OCI-LY3 (cell line): ENCODE data around the gene KRT80.

Experiments used
- H2AFZ ChIP-seq: fragments of 200-600, 300-600 bp; shearing (Covaris generic); 2 replicates; pipeline ENCODE4 v1.6.0; 2014; ENCODE audit warnings: antibody characterized with exemption, low read depth, low read length
- H3K27ac ChIP-seq: fragments of 200-600, 300-600 bp; sonication (generic); 2 replicates; pipeline ENCODE4 v1.5.1; 2014; ENCODE audit warnings: mild to moderate bottlenecking, low read length, moderate library complexity, mixed read lengths
- H3K27me3 ChIP-seq: fragments of 200-600, 300-600 bp; sonication (generic); 2 replicates; pipeline ENCODE4 v1.6.1; 2014; ENCODE audit warnings: low read depth, low read length, mixed read lengths
- H3K36me3 ChIP-seq: fragments of 200-600, 300-600 bp; sonication (generic); replicated peaks from 2 replicates; pipeline ENCODE3; 2014; ENCODE audit warnings: low read depth, low read length, mixed read lengths
- H3K4me1 ChIP-seq: fragments of 300-600, 200-600 bp; sonication (generic); 2 replicates; pipeline ENCODE4 v1.6.1; 2014; ENCODE audit warnings: low read length, mixed read lengths
- H3K4me2 ChIP-seq: fragments of 200-600, 300-600 bp; sonication (generic); 2 replicates; pipeline ENCODE4 v1.6.1; 2014; ENCODE audit warnings: low read length, mixed read lengths
- H3K4me3 ChIP-seq: fragments of 300-600, 200-600 bp; sonication (generic); 2 replicates; pipeline ENCODE4 v1.5.1; 2014; ENCODE audit warnings: antibody characterized with exemption, mild to moderate bottlenecking, low read length, moderate library complexity
- H3K79me2 ChIP-seq: fragments of 300-600, 200-600 bp; shearing (Covaris generic); 2 replicates; pipeline ENCODE4 v1.6.1; 2014; ENCODE audit warnings: mild to moderate bottlenecking, low read length, mixed read lengths
- H3K9ac ChIP-seq: fragments of 300-600, 200-600 bp; shearing (Covaris generic); 2 replicates; pipeline ENCODE4 v1.6.0; 2014; ENCODE audit warnings: mild to moderate bottlenecking, low read length, moderate library complexity
- H3K9me3 ChIP-seq: fragments of 200-600, 300-600 bp; shearing (Covaris generic); 2 replicates; pipeline ENCODE4 v1.6.1; 2014; ENCODE audit warnings: low read length, mixed read lengths; ENCODE audit not compliant: insufficient read depth
- H4K20me1 ChIP-seq: fragments of 200-600, 300-600 bp; sonication (generic); 2 replicates; pipeline ENCODE4 v1.6.1; 2016; ENCODE audit warnings: low read length, mixed read lengths; ENCODE audit not compliant: insufficient read depth
- EZH2phosphoT487 ChIP-seq: fragments of 200-600 bp; shearing (Covaris generic); IDR thresholded peaks from 2 replicates; pipeline ENCODE4 v1.6.1; 2018; ENCODE audit warnings: antibody characterized with exemption, mixed run types, low read depth
- TF ChIP-seq, protein P1 (sequence below): fragments of 200-600, 300-600 bp; sonication (generic); IDR thresholded peaks from 2 replicates; pipeline ENCODE4 v1.5.1; 2014; ENCODE audit warnings: antibody characterized with exemption, low read length, low read depth

Gene KRT80

DNA sequence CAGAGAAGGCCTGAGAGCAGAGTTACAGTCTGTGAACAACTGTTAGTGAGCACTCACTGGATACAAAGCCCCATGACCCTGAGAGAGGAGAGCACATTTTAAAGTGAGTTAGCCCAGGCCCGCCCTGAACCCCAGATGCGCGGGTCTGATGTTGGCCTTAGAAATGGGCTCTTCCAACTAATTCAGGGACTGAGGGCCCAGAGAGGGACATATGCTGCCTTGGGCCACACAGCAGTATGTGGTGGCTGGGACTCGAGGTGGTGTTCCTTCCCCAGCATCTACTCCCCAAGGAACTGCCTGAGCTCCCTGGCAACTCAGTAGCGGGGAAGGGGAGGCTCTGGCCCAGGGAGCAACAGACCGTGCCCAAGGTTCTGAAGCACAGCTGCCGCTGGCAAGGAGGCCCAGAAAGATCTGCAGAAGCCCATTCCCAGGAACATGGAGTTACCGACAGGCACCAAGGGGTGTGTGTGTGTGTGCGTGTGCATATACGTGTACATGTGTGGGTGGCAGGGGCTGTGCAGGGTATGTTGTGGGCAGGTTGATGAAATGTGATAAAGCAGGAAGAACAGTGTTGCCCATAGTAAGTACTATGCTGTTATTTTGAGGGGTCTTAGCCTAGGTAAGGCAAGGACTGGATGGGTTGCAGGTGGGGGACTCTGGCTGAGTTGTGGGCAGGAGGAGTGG is 40.5 kb downstream of the KRT80 start:
- H3K36me3 ChIP-seq = no peaks in the 10 kb centered on the region
- no peak overlapping the region for H3K27ac ChIP-seq
- no peak for TF ChIP-seq EZH2phosphoT487
- TF ChIP-seq, protein P1, sequence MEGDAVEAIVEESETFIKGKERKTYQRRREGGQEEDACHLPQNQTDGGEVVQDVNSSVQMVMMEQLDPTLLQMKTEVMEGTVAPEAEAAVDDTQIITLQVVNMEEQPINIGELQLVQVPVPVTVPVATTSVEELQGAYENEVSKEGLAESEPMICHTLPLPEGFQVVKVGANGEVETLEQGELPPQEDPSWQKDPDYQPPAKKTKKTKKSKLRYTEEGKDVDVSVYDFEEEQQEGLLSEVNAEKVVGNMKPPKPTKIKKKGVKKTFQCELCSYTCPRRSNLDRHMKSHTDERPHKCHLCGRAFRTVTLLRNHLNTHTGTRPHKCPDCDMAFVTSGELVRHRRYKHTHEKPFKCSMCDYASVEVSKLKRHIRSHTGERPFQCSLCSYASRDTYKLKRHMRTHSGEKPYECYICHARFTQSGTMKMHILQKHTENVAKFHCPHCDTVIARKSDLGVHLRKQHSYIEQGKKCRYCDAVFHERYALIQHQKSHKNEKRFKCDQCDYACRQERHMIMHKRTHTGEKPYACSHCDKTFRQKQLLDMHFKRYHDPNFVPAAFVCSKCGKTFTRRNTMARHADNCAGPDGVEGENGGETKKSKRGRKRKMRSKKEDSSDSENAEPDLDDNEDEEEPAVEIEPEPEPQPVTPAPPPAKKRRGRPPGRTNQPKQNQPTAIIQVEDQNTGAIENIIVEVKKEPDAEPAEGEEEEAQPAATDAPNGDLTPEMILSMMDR = no peak
- no peak overlapping the region for H3K4me2 ChIP-seq
- H3K4me1 ChIP-seq = no peaks in the 10 kb centered on the region
- no peaks in the 10 kb centered on the region for H3K27me3 ChIP-seq
- H3K9ac ChIP-seq = no peak overlapping the region
- no peaks in the 10 kb centered on the region for H4K20me1 ChIP-seq
- no peak overlapping the region for H2AFZ ChIP-seq
- H3K9me3 ChIP-seq = no peaks in the 10 kb centered on the region
- no peaks in the 10 kb centered on the region for H3K79me2 ChIP-seq
- H3K4me3 ChIP-seq = no peak overlapping the region

DNA sequence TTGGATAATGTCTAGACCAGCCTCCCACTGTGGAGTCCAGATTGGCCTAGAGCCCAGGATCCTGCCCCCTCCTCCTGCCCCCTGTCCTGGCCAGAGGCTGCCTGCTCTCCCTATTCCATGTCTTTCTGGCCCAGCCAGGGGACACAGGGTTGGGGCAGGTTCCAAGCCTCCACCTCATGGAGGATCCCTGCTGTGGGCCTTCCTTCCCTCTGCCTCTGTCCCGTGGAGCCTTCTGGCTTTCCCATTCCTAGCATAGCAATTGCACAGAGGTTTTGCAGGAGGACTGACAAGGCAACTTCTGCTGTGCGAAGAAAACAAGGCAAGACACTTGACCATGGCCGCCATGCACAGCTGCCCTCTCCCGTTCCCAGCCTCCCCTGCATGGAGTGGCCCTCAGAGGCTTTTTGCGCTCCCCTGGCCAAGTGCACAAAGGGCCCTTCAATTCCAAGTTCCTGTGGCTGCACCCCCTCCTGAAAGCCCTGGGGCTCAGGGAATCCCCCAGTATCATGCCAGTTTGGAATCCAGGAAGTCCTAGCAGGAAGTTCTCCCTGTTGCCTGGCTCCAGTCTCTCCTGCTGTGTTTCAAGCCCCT is 42.1 kb downstream of the KRT80 start:
- no peak for TF ChIP-seq EZH2phosphoT487
- TF ChIP-seq, protein P1 = no peak
- Histone ChIP-seq H3K9me3 (no peaks in the 10 kb centered on the region), H3K27ac (no peak overlapping the region)

GRCh38 chr12:52149182-52149641 is 42.6 kb downstream of the KRT80 start:
- Histone ChIP-seq H3K9me3 (no peaks in the 10 kb centered on the region), H4K20me1 (no peaks in the 10 kb centered on the region), H3K36me3 (no peaks in the 10 kb centered on the region), H3K79me2 (no peaks in the 10 kb centered on the region), H3K4me3 (no peak overlapping the region), H3K4me1 (no peaks in the 10 kb centered on the region), H3K27me3 (no peaks in the 10 kb centered on the region), H3K4me2 (no peak overlapping the region), H3K27ac (no peak overlapping the region), H2AFZ (no peak overlapping the region), H3K9ac (no peak overlapping the region)
- TF ChIP-seq, protein P1 = no peak
- TF ChIP-seq EZH2phosphoT487 = no peak

More for the DNA sequence above, 42.1 kb downstream of the KRT80 start:
- Histone ChIP-seq H3K9ac (no peak overlapping the region), H3K4me2 (no peak overlapping the region), H3K79me2 (no peaks in the 10 kb centered on the region), H3K4me1 (no peaks in the 10 kb centered on the region), H3K4me3 (no peak overlapping the region), H4K20me1 (no peaks in the 10 kb centered on the region), H3K36me3 (no peaks in the 10 kb centered on the region), H2AFZ (no peak overlapping the region), H3K27me3 (no peaks in the 10 kb centered on the region)

- H3K9ac ChIP-seq = no peak overlapping the region
- H2AFZ ChIP-seq = no peak overlapping the region
- no peaks in the 10 kb centered on the region for H3K36me3 ChIP-seq
- no peaks in the 10 kb centered on the region for H3K4me1 ChIP-seq
- H3K9me3 ChIP-seq = no peaks in the 10 kb centered on the region
- H4K20me1 ChIP-seq = no peaks in the 10 kb centered on the region
- no peak overlapping the region for H3K4me3 ChIP-seq
- H3K4me2 ChIP-seq = no peak overlapping the region
- no peaks in the 10 kb centered on the region for H3K79me2 ChIP-seq
- TF ChIP-seq, protein P1 = no peak
- TF ChIP-seq EZH2phosphoT487 = no peak
- no peak overlapping the region for H3K27ac ChIP-seq
- no peaks in the 10 kb centered on the region for H3K27me3 ChIP-seq
These were observed 43.2 kb downstream of the KRT80 start for GRCh38 chr12:52148464-52149181.
